Endothelial cell of umbilical vein (primary cell): ENCODE results near the gene CRLF1. TPM values are rescaled to one million over a fixed set of nuclear protein-coding genes. Genes with fewer than 3 reads are reported as not detected.

Experiments used
- BruUV-seq: library from RNA; stranded (reverse); fragments of 400-500 nt; replicated peaks from 2 replicates; lab custom pipeline; 2021; lab: Mats Ljungman, UMichigan
- CTCF ChIA-PET: fragments of 300-600, 350-600 bp; sonication (Branson Sonifier 250); formaldehyde crosslinking; loops from one replicate; lab custom pipeline; 2021; ENCODE audit warnings: antibody characterized with exemption, inconsistent platforms; lab: Charles Lee
- POLR2A ChIA-PET: fragments of 300-600, 350-600 bp; sonication (Branson Sonifier 250); formaldehyde crosslinking; loops from one replicate; lab custom pipeline; 2021; ENCODE audit warnings: antibody characterized with exemption, inconsistent platforms; lab: Charles Lee
- DNase-seq: peaks from one replicate; pipeline ENCODE4 v3.0.0-alpha.2; 2011; ENCODE audit warnings: low read depth, low spot score
- FAIRE-seq: peaks from 2 replicates; lab custom pipeline; 2011; peaks lifted over from hg19 to GRCh38; lab: Jason Lieb, UNC
- H2AFZ ChIP-seq: 2 replicates; pipeline ENCODE4 v1.6.0; 2012; ENCODE audit warnings: low read depth, low read length, control low read depth, inconsistent platforms
- H3K27ac ChIP-seq: 2 replicates; pipeline ENCODE4 v1.5.1; 2011; ENCODE audit warnings: low read depth, mild to moderate bottlenecking, control low read depth, low read length, moderate library complexity; ENCODE audit not compliant: insufficient read depth
- H3K27me3 ChIP-seq, 2 experiments: 2 replicates each; pipeline versions ENCODE4 v1.6.0 to v1.6.1; 2011; ENCODE audit warnings: low read length in 2 of 2, mixed read lengths in 1 of 2; ENCODE audit not compliant: control insufficient read depth in 2 of 2, insufficient read depth in 2 of 2
- H3K36me3 ChIP-seq, 2 experiments: 2 replicates in 1 of 2; 3 replicates in 1 of 2; pipeline ENCODE4 v1.5.1; 2011; ENCODE audit warnings: low read length in 2 of 2, mild to moderate bottlenecking in 1 of 2, moderate library complexity in 1 of 2; ENCODE audit not compliant: control insufficient read depth in 2 of 2, insufficient read depth in 2 of 2; ENCODE audit errors: extremely low read depth in 1 of 2
- H3K4me1 ChIP-seq: 3 replicates; pipeline ENCODE4 v1.5.1; 2011; ENCODE audit warnings: mild to moderate bottlenecking, low read length; ENCODE audit not compliant: control insufficient read depth, insufficient read depth; ENCODE audit errors: extremely low read depth
- H3K4me2 ChIP-seq: 2 replicates; pipeline ENCODE4 v1.6.1; 2011; ENCODE audit warnings: low read length, control low read depth, mixed read lengths; ENCODE audit not compliant: insufficient read depth
- H3K4me3 ChIP-seq, 3 experiments: fragments of 200-600 bp in 1 of 3; sonication (generic), shearing (Covaris generic) in 1 of 3; replicated peaks in 1 of 3; 2 replicates each; pipeline ENCODE4 v1.5.1; 2011 to 2016; ENCODE audit warnings: control low read depth in 3 of 3, low read length in 3 of 3, mild to moderate bottlenecking in 2 of 3, inconsistent platforms in 1 of 3, low read depth in 1 of 3, moderate library complexity in 1 of 3; ENCODE audit not compliant: insufficient read depth in 1 of 3
- H3K79me2 ChIP-seq: 2 replicates; pipeline ENCODE4 v1.6.0; 2012; ENCODE audit warnings: low read length, inconsistent platforms; ENCODE audit not compliant: control insufficient read depth, insufficient read depth
- H3K9ac ChIP-seq: replicated peaks from 2 replicates; pipeline ENCODE3; 2011; ENCODE audit warnings: low read length, control low read depth; ENCODE audit not compliant: insufficient read depth; ENCODE audit errors: extremely low read depth
- H3K9me1 ChIP-seq: replicated peaks from 3 replicates; pipeline ENCODE4 v1.6.0; 2011; ENCODE audit warnings: mild to moderate bottlenecking, low read length; ENCODE audit not compliant: control insufficient read depth, insufficient read depth; ENCODE audit errors: extremely low read depth
- H3K9me3 ChIP-seq: replicated peaks from 2 replicates; pipeline ENCODE4 v1.5.1; 2012; ENCODE audit warnings: low read length, inconsistent platforms; ENCODE audit not compliant: control insufficient read depth, insufficient read depth
- H4K20me1 ChIP-seq: replicated peaks from 2 replicates; pipeline ENCODE3; 2011; ENCODE audit warnings: mild to moderate bottlenecking, low read length; ENCODE audit not compliant: control insufficient read depth, insufficient read depth; ENCODE audit errors: extremely low read depth
- CTCF ChIP-seq, 2 donors: IDR thresholded peaks; 1 replicate in 1 of 2; 2 replicates in 1 of 2; pipeline ENCODE4 v1.5.1; 2011; ENCODE audit warnings: low read length in 2 of 2, mild to moderate bottlenecking in 2 of 2, moderate library complexity in 2 of 2, control low read depth in 1 of 2, inconsistent platforms in 1 of 2, low read depth in 1 of 2; ENCODE audit not compliant: insufficient read depth in 1 of 2; ENCODE audit errors: extremely low read depth in 1 of 2
- GATA2 ChIP-seq: IDR thresholded peaks from 2 replicates; pipeline ENCODE4 v1.7.0; 2011; ENCODE audit warnings: low read depth, mild to moderate bottlenecking, moderate library complexity, mixed read lengths, low read length; ENCODE audit not compliant: insufficient read length, insufficient read depth
- JUN ChIP-seq: IDR thresholded peaks from 2 replicates; pipeline ENCODE4 v1.6.1; 2011; ENCODE audit warnings: borderline replicate concordance, low read depth; ENCODE audit not compliant: insufficient read length, insufficient read depth
- MAX ChIP-seq: IDR thresholded peaks from 2 replicates; pipeline ENCODE4 v1.6.1; 2011; ENCODE audit not compliant: insufficient read depth, insufficient read length
- MYC ChIP-seq: IDR thresholded peaks from one replicate; pipeline ENCODE4 v1.6.1; 2011; ENCODE audit warnings: mild to moderate bottlenecking, low read depth, low read length
- dilution Hi-C: fragments of 300-500 bp; cut with MboI; formaldehyde crosslinking; loops from one replicate; pipeline ENCODE4 v1.15.0; 2019; ENCODE audit warnings: low sequenced_read_pairs; ENCODE audit not compliant: extremely low pct_ligation_motif_present
- intact Hi-C: fragments of 100-400 bp; cut with micrococcal nuclease; formaldehyde crosslinking; loops from one replicate; pipeline ENCODE4 v1.10.0; 2022
- polyA plus RNA-seq, 4 experiments: library from polyadenylated mRNA; depleted of rRNA in 3 of 4; stranded (reverse) in 3 of 4; unstranded in 1 of 4; fragments of >200 nt; gene quantifications; 2 replicates each; pipeline versions ENCODE4 v1.2.1 to v1.2.3, GENCODE V29; 2011 to 2012; ENCODE audit warnings: missing spikeins in 1 of 4
- total RNA-seq: library from RNA; stranded (reverse); gene quantifications from 2 replicates; pipeline ENCODE4 v1.2.3, GENCODE V29; 2021

The CRLF1 gene
- total and polyA plus RNA-seq, 2 donors (not counting 3 experiments of a cell fraction or from before 2014, with no cell fraction given): 0.18 TPM; not detected in 1

GRCh38 chr19:18597809-18598660, 8.6 kb downstream of the CRLF1 start:
- FAIRE-seq (no peak), DNase-seq (no peak)
- no peaks in the 10 kb centered on the region for H3K79me2 ChIP-seq
- no peaks in the 10 kb centered on the region for H3K9me3 ChIP-seq
- peaks cover under 1 to 3% of the 10 kb centered on the region in 2 experiments for H3K27me3 ChIP-seq
- no peaks in the 10 kb centered on the region for H4K20me1 ChIP-seq
- H3K27ac ChIP-seq: no peak overlapping the region
- dilution Hi-C loops: no loop called here
- H3K4me2 ChIP-seq: no peak overlapping the region
- no peaks in the 10 kb centered on the region for H3K9me1 ChIP-seq
- H2AFZ ChIP-seq: no peak overlapping the region
- no TSS peak for BruUV-seq
- intact Hi-C loops: no loop called here
- no peaks in the 10 kb centered on the region for H3K36me3 ChIP-seq
- ChIA-PET POLR2A (interaction anchor here (0.6 kb wide), 1 partner anchor 83 kb away, joined by 5 read pairs; no protein-coding TSS in a partner anchor), CTCF (interaction anchor here (2.8 kb wide), 1 partner anchor 9 kb away, joined by 10 read pairs; the partner anchor contains the start of gene REX1BD)
- no peak for TF ChIP-seq GATA2
- no peak for TF ChIP-seq MYC
- no peak for TF ChIP-seq CTCF (IDR thresholded peaks at IDR 0.05; ENCODE audit: extremely low read depth in 1 of 2, insufficient read depth in 1 of 2, low read depth in 1 of 2, low read length in 2 of 2)
- TF ChIP-seq MAX: no peak
- TF ChIP-seq JUN: no peak
- H3K9ac ChIP-seq: no peak overlapping the region
- H3K4me3 ChIP-seq: no peak overlapping the region
- peaks cover 4% of the 10 kb centered on the region for H3K4me1 ChIP-seq
